Endothelial cell of umbilical vein (primary cell): ENCODE measurements around the gene DNAJB8. TPM values are rescaled to one million over a fixed set of nuclear protein-coding genes. Genes with fewer than 3 reads are reported as not detected.

Experiments
- BruUV-seq: library from RNA; stranded (reverse); fragments of 400-500 nt; replicated peaks from 2 replicates; lab custom pipeline; 2021; lab: Mats Ljungman, UMichigan
- CTCF ChIA-PET: fragments of 300-600, 350-600 bp; sonication (Branson Sonifier 250); formaldehyde crosslinking; loops from one replicate; lab custom pipeline; 2021; ENCODE audit warnings: antibody characterized with exemption, inconsistent platforms; lab: Charles Lee
- POLR2A ChIA-PET: fragments of 300-600, 350-600 bp; sonication (Branson Sonifier 250); formaldehyde crosslinking; loops from one replicate; lab custom pipeline; 2021; ENCODE audit warnings: antibody characterized with exemption, inconsistent platforms; lab: Charles Lee
- DNase-seq: peaks from one replicate; pipeline ENCODE4 v3.0.0-alpha.2; 2011; ENCODE audit warnings: low read depth, low spot score
- FAIRE-seq: peaks from 2 replicates; lab custom pipeline; 2011; peaks lifted over from hg19 to GRCh38; lab: Jason Lieb, UNC
- H2AFZ ChIP-seq: 2 replicates; pipeline ENCODE4 v1.6.0; 2012; ENCODE audit warnings: low read depth, low read length, control low read depth, inconsistent platforms
- H3K27ac ChIP-seq: 2 replicates; pipeline ENCODE4 v1.5.1; 2011; ENCODE audit warnings: low read depth, mild to moderate bottlenecking, control low read depth, low read length, moderate library complexity; ENCODE audit not compliant: insufficient read depth
- H3K27me3 ChIP-seq, 2 experiments: 2 replicates each; pipeline versions ENCODE4 v1.6.0 to v1.6.1; 2011; ENCODE audit warnings: low read length in 2 of 2, mixed read lengths in 1 of 2; ENCODE audit not compliant: control insufficient read depth in 2 of 2, insufficient read depth in 2 of 2
- H3K36me3 ChIP-seq, 2 experiments: 2 replicates in 1 of 2; 3 replicates in 1 of 2; pipeline ENCODE4 v1.5.1; 2011; ENCODE audit warnings: low read length in 2 of 2, mild to moderate bottlenecking in 1 of 2, moderate library complexity in 1 of 2; ENCODE audit not compliant: control insufficient read depth in 2 of 2, insufficient read depth in 2 of 2; ENCODE audit errors: extremely low read depth in 1 of 2
- H3K4me1 ChIP-seq: 3 replicates; pipeline ENCODE4 v1.5.1; 2011; ENCODE audit warnings: mild to moderate bottlenecking, low read length; ENCODE audit not compliant: control insufficient read depth, insufficient read depth; ENCODE audit errors: extremely low read depth
- H3K4me2 ChIP-seq: 2 replicates; pipeline ENCODE4 v1.6.1; 2011; ENCODE audit warnings: low read length, control low read depth, mixed read lengths; ENCODE audit not compliant: insufficient read depth
- H3K4me3 ChIP-seq, 3 experiments: fragments of 200-600 bp in 1 of 3; sonication (generic), shearing (Covaris generic) in 1 of 3; replicated peaks in 1 of 3; 2 replicates each; pipeline ENCODE4 v1.5.1; 2011 to 2016; ENCODE audit warnings: control low read depth in 3 of 3, low read length in 3 of 3, mild to moderate bottlenecking in 2 of 3, inconsistent platforms in 1 of 3, low read depth in 1 of 3, moderate library complexity in 1 of 3; ENCODE audit not compliant: insufficient read depth in 1 of 3
- H3K79me2 ChIP-seq: 2 replicates; pipeline ENCODE4 v1.6.0; 2012; ENCODE audit warnings: low read length, inconsistent platforms; ENCODE audit not compliant: control insufficient read depth, insufficient read depth
- H3K9ac ChIP-seq: replicated peaks from 2 replicates; pipeline ENCODE3; 2011; ENCODE audit warnings: low read length, control low read depth; ENCODE audit not compliant: insufficient read depth; ENCODE audit errors: extremely low read depth
- H3K9me1 ChIP-seq: replicated peaks from 3 replicates; pipeline ENCODE4 v1.6.0; 2011; ENCODE audit warnings: mild to moderate bottlenecking, low read length; ENCODE audit not compliant: control insufficient read depth, insufficient read depth; ENCODE audit errors: extremely low read depth
- H3K9me3 ChIP-seq: replicated peaks from 2 replicates; pipeline ENCODE4 v1.5.1; 2012; ENCODE audit warnings: low read length, inconsistent platforms; ENCODE audit not compliant: control insufficient read depth, insufficient read depth
- H4K20me1 ChIP-seq: replicated peaks from 2 replicates; pipeline ENCODE3; 2011; ENCODE audit warnings: mild to moderate bottlenecking, low read length; ENCODE audit not compliant: control insufficient read depth, insufficient read depth; ENCODE audit errors: extremely low read depth
- EZH2 ChIP-seq: IDR thresholded peaks from 2 replicates; pipeline ENCODE4 v1.6.1; 2012; ENCODE audit warnings: borderline replicate concordance, low read depth, mild to moderate bottlenecking, moderate library complexity, low read length, inconsistent platforms; ENCODE audit not compliant: severe bottlenecking
- FOS ChIP-seq: IDR thresholded peaks from 2 replicates; pipeline ENCODE4 v1.6.1; 2011; ENCODE audit warnings: mild to moderate bottlenecking, low read length, moderate library complexity, borderline replicate concordance; ENCODE audit not compliant: insufficient read depth
- GATA2 ChIP-seq: IDR thresholded peaks from 2 replicates; pipeline ENCODE4 v1.7.0; 2011; ENCODE audit warnings: low read depth, mild to moderate bottlenecking, moderate library complexity, mixed read lengths, low read length; ENCODE audit not compliant: insufficient read length, insufficient read depth
- JUN ChIP-seq: IDR thresholded peaks from 2 replicates; pipeline ENCODE4 v1.6.1; 2011; ENCODE audit warnings: borderline replicate concordance, low read depth; ENCODE audit not compliant: insufficient read length, insufficient read depth
- MYC ChIP-seq: IDR thresholded peaks from one replicate; pipeline ENCODE4 v1.6.1; 2011; ENCODE audit warnings: mild to moderate bottlenecking, low read depth, low read length
- POLR2A ChIP-seq: IDR thresholded peaks from 2 replicates; pipeline ENCODE4 v1.6.1; 2012; ENCODE audit warnings: low read depth, mild to moderate bottlenecking, control low read depth, low read length
- POLR2AphosphoS5 ChIP-seq: IDR thresholded peaks from 2 replicates; pipeline ENCODE4 v1.6.1; 2012; ENCODE audit warnings: low read depth, mild to moderate bottlenecking, control low read depth, low read length, moderate library complexity; ENCODE audit not compliant: insufficient read depth
- dilution Hi-C: fragments of 300-500 bp; cut with MboI; formaldehyde crosslinking; loops from one replicate; pipeline ENCODE4 v1.15.0; 2019; ENCODE audit warnings: low sequenced_read_pairs; ENCODE audit not compliant: extremely low pct_ligation_motif_present
- intact Hi-C: fragments of 100-400 bp; cut with micrococcal nuclease; formaldehyde crosslinking; loops from one replicate; pipeline ENCODE4 v1.10.0; 2022
- polyA plus RNA-seq, 4 experiments: library from polyadenylated mRNA; depleted of rRNA in 3 of 4; stranded (reverse) in 3 of 4; unstranded in 1 of 4; fragments of >200 nt; gene quantifications; 2 replicates each; pipeline versions ENCODE4 v1.2.1 to v1.2.3, GENCODE V29; 2011 to 2012; ENCODE audit warnings: missing spikeins in 1 of 4
- total RNA-seq: library from RNA; stranded (reverse); gene quantifications from 2 replicates; pipeline ENCODE4 v1.2.3, GENCODE V29; 2021
- TF ChIP-seq, protein P1 (sequence below): IDR thresholded peaks from 2 replicates; pipeline ENCODE4 v1.6.1; 2011; ENCODE audit not compliant: insufficient read depth, insufficient read length
- TF ChIP-seq, protein P2 (sequence below), 2 donors: IDR thresholded peaks; 1 replicate in 1 of 2; 2 replicates in 1 of 2; pipeline ENCODE4 v1.5.1; 2011; ENCODE audit warnings: low read length in 2 of 2, mild to moderate bottlenecking in 2 of 2, moderate library complexity in 2 of 2, control low read depth in 1 of 2, inconsistent platforms in 1 of 2, low read depth in 1 of 2; ENCODE audit not compliant: insufficient read depth in 1 of 2; ENCODE audit errors: extremely low read depth in 1 of 2

Gene DNAJB8
- total and polyA plus RNA-seq, 2 donors (not counting 3 experiments of a cell fraction or from before 2014, with no cell fraction given) = not detected

DNA sequence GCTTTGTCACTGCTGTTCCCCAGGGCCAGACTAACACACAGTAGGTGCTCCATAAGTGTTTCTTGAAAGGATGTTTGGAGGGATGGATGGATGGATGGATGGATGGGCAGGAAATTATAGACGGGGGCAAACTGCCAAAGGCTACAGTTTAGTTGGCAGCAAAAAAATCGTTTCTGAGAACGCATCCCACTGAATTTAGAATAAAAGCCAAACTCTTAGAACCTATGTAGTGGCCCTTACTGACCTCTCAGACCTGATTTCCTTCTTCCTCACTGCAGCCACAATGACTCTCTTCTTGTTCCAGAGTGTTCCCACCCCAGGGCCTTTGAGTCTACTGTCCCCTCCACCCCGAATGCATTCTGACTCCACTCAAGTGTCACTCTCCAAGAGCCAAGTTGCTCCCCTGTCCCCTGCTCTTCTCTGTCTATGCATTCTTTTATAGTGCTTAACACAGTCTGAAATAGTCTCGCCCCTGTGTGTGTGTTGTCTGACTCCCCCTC lies 31.5 kb upstream of the DNAJB8 start:
- FAIRE-seq (peak; percentile 68), DNase-seq (peak; percentile 33)
- POLR2A ChIA-PET = no interaction called here
- intact Hi-C loops = loop anchor here (1.0 to 5.0 kb wide), 2 partner anchors 86 to 271 kb away; no protein-coding TSS in a partner anchor
- dilution Hi-C loops = no loop called here
- no peaks in the 10 kb centered on the region for H4K20me1 ChIP-seq
- H2AFZ ChIP-seq = no peak overlapping the region
- H3K9me3 ChIP-seq = no peaks in the 10 kb centered on the region
- no peak overlapping the region for H3K4me3 ChIP-seq
- no TSS peak for BruUV-seq
- CTCF ChIA-PET = interaction anchor here (1.0 to 5.3 kb wide), 15 partner anchors 8 to 325 kb away, joined by 3 to 52 read pairs (median 6); no protein-coding TSS in a partner anchor
- no peak overlapping the region for H3K9ac ChIP-seq
- no peaks in the 10 kb centered on the region for H3K36me3 ChIP-seq
- H3K27ac ChIP-seq = no peak overlapping the region
- H3K4me2 ChIP-seq = no peak overlapping the region
- H3K4me1 ChIP-seq = peaks cover 13% of the 10 kb centered on the region
- no peaks in the 10 kb centered on the region for H3K9me1 ChIP-seq
- TF ChIP-seq FOS (no peak), POLR2A (peak; percentile 25)
- H3K79me2 ChIP-seq = peaks cover 27% of the 10 kb centered on the region
- H3K27me3 ChIP-seq = no peaks in the 10 kb centered on the region

DNA sequence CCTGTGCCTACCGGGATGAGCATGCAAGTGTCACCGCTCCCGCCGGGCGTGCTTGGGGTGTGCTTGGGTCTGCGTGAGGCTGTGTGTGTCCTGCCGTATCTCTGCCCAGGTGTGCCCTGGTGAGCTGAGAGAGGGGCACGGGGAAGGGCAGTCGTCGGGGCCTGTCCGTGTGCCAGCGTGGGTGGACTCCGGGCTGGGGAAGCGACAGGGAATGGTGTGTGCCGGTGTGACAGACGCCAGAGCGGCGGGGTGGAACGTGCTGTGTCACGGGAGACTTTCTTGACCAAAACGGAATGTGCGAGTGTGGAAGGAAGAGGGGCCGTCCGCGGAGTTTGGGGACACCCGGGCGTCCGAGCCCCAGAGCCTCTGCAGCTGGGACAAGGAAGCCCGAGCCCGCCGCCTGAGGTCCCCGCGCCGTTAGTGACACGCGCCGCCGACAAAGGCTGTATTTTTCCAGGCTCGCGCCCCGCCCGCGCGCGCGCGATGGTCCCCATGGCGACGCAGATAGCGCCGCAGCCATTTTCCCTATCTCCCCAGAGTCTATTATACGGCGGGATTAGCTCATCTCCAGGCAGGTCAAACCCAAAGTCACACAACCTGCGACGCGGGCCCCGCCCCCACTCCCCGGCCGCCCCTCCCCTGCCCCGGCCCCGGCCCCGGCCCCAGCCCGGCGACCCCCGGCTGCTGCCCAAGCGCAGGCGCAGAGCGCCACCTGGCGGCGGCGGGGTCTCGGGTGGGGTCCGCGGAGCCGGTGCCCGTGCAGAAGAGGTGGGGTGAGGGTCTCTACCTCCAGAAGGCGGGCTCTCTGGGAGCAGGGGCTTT lies 30.8 kb upstream of the DNAJB8 start:
- no peaks in the 10 kb centered on the region for H3K27me3 ChIP-seq
- FAIRE-seq (peak; percentile 67), DNase-seq (peak; percentile 52)
- peak overlapping the region in 2 of 3 experiments; percentile 16 to 33 for H3K4me3 ChIP-seq
- dilution Hi-C loops = no loop called here
- peaks cover 13% of the 10 kb centered on the region for H3K4me1 ChIP-seq
- peak; percentile 63 for TF ChIP-seq GATA2
- peak; percentile 15 for TF ChIP-seq POLR2AphosphoS5
- TF ChIP-seq, protein P1, sequence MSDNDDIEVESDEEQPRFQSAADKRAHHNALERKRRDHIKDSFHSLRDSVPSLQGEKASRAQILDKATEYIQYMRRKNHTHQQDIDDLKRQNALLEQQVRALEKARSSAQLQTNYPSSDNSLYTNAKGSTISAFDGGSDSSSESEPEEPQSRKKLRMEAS = no peak
- TF ChIP-seq POLR2A = no peak
- no peak for TF ChIP-seq JUN
- TF ChIP-seq MYC = no peak
- TF ChIP-seq, protein P2, sequence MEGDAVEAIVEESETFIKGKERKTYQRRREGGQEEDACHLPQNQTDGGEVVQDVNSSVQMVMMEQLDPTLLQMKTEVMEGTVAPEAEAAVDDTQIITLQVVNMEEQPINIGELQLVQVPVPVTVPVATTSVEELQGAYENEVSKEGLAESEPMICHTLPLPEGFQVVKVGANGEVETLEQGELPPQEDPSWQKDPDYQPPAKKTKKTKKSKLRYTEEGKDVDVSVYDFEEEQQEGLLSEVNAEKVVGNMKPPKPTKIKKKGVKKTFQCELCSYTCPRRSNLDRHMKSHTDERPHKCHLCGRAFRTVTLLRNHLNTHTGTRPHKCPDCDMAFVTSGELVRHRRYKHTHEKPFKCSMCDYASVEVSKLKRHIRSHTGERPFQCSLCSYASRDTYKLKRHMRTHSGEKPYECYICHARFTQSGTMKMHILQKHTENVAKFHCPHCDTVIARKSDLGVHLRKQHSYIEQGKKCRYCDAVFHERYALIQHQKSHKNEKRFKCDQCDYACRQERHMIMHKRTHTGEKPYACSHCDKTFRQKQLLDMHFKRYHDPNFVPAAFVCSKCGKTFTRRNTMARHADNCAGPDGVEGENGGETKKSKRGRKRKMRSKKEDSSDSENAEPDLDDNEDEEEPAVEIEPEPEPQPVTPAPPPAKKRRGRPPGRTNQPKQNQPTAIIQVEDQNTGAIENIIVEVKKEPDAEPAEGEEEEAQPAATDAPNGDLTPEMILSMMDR (IDR thresholded peaks at IDR 0.05; ENCODE audit: extremely low read depth in 1 of 2, insufficient read depth in 1 of 2, low read depth in 1 of 2, low read length in 2 of 2) = peak; percentile 65 to 81
- TF ChIP-seq FOS = no peak
- no peak for TF ChIP-seq EZH2
- intact Hi-C loops = loop anchor here (1.0 to 5.0 kb wide), 5 partner anchors 15 to 326 kb away; no protein-coding TSS in a partner anchor
- no peaks in the 10 kb centered on the region for H3K9me1 ChIP-seq
- peaks cover 33% of the 10 kb centered on the region for H3K79me2 ChIP-seq
- ChIA-PET CTCF (interaction anchor here (0.6 to 5.3 kb wide), 33 partner anchors 8 to 402 kb away, joined by 3 to 52 read pairs (median 4); no protein-coding TSS in a partner anchor), POLR2A (no interaction called here)
- H4K20me1 ChIP-seq = no peaks in the 10 kb centered on the region
- no peaks in the 10 kb centered on the region for H3K9me3 ChIP-seq
- H3K27ac ChIP-seq = no peak overlapping the region
- no peaks in the 10 kb centered on the region for H3K36me3 ChIP-seq
- no TSS peak for BruUV-seq
- peak overlapping the region; percentile 34 for H2AFZ ChIP-seq
- no peak overlapping the region for H3K9ac ChIP-seq
- peak overlapping the region; percentile 55 for H3K4me2 ChIP-seq
